Suppressor macrophage (primary cell): ENCODE data around the gene GPR3.

Experiments
- DNase-seq, 4 experiments: peaks; one replicate each; pipeline ENCODE4 v3.0.0-alpha.2; 2020 to 2022
- total RNA-seq, 17 experiments: gene quantifications; one replicate each; lab custom pipeline; 2026; ENCODE audit warnings: mixed read lengths in 6 of 17, inconsistent platforms in 3 of 17; lab: John Stamatoyannopoulos, UW

Gene GPR3, protein sequence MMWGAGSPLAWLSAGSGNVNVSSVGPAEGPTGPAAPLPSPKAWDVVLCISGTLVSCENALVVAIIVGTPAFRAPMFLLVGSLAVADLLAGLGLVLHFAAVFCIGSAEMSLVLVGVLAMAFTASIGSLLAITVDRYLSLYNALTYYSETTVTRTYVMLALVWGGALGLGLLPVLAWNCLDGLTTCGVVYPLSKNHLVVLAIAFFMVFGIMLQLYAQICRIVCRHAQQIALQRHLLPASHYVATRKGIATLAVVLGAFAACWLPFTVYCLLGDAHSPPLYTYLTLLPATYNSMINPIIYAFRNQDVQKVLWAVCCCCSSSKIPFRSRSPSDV
- 0 to 1.3 (median 0.25) reads per million in 17 experiments for total RNA-seq

DNA sequence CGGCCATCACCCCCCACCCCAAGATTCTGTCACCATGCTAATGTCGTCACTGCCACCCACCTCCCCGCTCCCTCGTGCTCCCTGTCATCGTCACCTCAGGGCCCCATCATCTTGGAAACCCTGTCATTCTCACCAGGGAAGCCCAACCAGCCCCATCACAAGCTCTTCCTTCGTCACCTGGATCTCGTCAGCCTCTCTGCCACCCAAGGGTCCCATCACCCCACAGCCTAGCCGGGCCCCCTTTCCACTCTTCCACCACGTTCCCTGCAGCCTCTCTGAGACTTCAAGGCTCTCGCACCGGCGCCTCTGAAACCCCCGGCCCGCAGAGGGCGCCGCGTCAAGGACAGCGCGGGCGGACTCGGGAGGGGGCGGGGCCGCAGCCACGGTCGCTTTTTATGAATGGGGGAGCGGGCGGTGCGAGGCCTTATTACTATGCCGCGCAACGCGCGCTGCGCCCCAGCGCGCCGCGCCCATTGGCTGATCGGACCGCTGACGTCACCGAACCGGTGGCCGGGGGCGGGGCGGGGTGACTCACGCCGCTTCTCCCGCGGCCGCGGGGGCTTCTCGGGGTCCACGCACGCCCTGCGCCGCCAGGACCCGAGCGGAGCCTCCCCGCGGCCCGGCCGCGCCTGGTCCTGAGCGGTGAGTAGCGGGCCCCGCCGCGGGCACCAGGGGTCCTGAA, at the start of gene GPR3:
Gene GPR3 (plus strand): TSS at position 527 of the 682 bp plus-strand sequence. CDS start 1,177 bp downstream, outside the sequence.
- peak; percentile 92 to 96 (median 92) for DNase-seq

DNA sequence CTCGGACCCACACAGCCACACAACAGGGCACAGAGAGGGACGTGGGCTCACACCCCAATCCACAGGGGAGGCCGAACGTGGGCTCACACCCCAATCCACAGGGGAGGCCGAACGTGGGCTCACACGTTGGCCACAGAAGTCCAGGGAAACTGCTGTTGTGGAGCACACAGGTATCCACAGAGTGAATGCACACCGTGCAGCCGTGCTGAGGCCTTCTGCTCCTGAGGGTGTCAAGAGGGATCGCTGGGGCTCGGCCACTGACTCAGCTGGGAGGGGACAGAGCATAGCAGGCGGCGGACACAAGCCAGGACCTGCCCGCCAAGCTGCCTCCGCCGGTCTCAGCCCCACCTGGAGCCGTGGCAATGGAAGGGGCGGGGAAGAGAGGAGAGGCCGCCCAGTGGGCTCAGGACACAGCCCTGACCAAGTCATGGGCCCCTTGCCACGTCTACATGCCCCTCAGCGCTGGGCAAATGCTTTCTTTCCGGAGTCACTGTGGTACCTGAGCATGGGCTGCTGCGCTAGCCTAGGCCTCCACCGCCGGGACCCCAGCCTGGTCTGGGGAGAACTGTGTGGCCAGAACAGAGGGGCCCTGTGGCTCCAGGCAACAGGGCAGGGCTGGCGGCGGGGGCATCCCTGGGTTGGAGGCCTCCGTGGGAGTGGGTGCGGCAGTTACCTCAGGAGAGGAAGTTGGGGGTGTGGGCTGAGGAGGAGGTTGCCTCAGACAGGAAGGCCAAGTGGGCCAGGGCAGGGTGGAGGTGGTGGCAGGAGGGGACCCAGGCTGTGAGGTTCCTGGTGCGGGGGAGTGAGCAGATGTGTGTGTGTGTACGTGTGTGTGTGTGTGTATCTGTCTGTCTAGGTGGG, 49.4 kb upstream of the GPR3 start:
- DNase-seq: peak; percentile 36 to 77 (median 66)

DNA sequence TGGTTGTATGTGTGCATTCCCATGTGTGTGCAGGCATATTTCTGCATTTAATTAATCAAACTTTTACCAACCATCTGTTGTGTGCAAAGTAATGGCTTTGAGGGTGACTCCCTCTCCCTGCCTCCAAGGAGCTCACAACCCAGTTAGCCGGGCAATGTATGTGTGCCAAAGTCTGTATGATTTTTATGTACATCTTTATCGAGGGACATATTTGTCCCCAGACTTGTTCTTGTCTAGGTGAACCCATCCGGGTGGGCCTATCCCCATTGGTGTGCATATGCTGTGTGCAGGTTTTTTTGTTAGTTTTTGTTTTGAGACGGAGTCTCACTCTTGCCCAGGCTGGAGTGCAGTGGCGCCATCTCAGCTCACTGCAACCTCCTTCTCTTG, 48.8 kb upstream of the GPR3 start:
- no peak for DNase-seq

DNA sequence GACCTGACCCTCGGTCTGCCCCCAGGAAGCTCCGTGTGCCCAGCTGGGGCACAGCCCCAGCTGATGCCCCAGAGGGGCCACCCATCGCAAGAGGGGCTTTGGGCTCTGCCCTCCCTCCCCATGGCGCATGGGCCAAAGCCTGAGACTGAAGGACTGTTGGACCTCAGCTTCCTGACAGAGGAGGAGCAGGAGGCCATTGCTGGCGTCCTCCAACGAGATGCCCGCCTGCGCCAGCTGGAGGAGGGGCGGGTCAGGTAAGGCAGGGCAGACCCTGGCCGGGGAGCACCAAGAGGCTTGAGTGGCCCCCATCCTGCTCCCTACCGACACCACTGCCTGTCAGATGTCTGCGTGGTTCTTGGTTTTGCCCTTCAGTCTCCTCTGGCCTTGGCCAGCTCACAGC, 47.1 kb upstream of the GPR3 start:
- no peak for DNase-seq

DNA sequence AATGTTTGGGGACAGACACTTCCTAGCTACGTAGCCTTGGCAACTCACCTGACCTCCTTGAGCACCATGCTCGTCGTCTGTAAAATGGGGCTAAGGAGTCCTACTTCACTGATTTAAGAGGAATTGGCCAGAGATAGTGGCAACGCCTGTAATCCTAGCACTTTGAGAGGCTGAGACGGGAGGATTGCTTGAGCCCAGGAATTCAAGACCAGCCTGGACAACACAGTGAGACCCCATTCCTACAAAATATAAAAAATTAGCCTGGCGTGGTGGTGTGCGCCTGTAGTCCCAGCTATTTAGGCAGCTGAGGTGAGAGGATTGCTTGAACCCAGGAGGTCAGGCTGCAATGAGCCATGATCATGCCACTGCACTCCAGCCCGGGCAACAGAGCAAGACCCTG, 46.1 kb upstream of the GPR3 start:
- DNase-seq: no peak

DNA sequence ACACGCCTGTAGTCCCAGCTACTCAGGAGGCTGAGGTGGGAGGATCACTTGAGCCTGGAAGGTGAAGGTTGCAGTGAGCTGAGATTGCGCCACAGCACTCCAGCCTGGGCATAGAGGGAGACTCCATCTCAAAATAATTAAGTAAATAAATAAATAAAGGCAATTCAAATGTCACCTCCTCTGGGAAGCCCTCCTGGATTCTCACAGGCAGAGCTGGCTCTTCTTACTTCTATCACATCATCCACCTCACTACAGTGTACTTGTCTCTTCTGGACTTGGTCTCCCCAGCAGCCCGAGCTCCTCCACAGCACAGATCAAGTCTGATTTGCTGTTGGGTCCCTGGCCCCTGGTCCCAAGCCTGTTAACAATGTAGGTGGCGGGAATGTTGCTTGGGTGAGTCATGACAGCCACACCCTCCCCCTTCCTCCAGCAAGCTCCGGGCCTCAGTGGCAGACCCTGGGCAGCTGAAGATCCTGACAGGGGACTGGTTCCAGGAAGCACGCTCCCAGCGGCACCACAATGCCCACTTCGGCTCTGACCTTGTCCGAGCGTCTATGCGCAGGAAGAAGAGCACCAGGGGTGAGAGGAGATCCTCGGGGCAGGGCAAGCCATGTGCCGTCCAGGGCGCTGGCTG, 45.3 kb upstream of the GPR3 start:
- DNase-seq: no peak

DNA sequence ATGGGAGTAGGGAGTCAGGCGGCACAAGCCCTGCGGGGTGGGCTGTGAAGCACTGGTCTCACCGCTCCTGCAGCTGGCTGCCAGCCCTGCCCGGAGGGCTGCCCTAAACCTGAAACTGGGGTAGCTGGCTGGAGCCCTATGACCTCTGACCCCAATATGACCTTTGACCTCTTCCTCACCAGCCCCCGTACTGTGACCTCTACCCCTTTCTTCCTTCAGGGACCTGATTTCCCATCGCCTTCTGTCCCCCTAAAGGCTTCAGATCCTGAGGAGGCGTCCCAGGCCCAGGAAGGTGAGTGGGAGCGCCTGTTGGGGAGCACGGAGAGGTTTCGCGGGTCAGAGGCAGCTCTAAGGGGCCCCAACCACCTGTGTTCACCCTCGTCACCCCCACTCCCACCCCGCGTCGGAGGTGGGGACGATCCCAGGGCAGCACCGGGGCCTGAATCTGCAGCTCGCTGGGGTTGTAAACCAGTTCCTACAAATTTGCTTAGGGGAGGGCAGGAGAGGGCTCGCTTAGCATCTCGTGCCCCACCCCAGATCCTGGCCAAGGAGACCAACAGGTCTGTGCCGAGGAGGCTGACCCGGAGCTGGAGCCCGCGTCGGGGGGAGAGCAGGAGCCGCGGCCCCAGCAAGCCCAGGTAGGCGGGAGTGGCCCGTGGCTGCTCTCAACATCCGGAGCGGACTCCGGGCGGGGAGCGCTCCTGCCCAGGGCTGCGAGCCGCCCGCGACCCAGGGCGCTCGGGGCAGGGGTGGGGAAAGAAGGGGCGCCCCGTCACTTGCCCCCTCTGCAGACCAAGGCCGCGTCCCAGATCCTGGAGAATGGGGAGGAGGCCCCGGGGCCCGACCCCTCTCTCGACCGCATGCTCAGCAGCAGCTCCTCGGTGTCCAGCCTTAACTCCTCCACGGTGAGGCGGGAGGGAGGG, 43.3 kb upstream of the GPR3 start:
- DNase-seq: peak in 1 of 4 experiments; percentile 45

DNA sequence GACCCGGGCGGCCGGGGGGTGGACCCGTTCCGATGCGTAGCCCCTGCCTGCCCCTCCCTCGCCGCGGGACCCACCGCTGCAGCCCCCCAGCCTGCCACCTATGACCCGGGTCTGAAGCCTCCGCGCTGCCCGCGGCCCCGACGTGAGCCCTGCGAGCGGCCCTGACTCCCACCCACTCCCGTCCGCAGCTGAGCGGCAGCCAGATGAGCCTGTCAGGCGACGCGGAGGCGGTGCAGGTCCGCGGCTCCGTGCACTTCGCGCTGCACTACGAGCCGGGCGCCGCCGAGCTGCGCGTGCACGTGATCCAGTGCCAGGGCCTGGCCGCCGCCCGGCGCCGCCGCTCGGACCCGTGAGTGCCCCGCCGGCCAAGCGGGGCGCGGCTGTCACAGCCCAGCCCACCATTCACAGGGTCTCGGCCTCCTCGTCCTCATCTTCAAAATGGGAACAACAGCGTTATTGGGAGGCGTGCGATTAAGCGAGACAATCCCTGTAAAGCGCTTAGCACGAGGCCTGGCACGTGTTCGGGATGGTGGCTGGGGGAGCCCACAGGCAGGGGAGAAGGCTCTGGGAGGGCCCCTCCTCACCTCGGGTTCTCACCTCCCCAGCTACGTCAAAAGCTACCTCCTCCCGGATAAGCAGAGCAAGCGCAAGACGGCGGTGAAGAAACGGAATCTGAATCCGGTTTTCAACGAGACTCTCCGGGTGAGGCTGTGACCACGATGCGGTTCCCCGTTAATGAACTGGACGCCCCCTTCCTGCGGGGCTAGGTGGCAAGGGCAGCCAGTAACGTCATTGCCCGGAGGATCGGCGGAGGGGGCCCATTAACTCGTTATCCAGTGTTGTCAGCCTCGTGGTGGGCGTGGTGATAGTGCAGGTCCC, 42.4 kb upstream of the GPR3 start:
- DNase-seq: peak; percentile 33 to 72 (median 51)

DNA sequence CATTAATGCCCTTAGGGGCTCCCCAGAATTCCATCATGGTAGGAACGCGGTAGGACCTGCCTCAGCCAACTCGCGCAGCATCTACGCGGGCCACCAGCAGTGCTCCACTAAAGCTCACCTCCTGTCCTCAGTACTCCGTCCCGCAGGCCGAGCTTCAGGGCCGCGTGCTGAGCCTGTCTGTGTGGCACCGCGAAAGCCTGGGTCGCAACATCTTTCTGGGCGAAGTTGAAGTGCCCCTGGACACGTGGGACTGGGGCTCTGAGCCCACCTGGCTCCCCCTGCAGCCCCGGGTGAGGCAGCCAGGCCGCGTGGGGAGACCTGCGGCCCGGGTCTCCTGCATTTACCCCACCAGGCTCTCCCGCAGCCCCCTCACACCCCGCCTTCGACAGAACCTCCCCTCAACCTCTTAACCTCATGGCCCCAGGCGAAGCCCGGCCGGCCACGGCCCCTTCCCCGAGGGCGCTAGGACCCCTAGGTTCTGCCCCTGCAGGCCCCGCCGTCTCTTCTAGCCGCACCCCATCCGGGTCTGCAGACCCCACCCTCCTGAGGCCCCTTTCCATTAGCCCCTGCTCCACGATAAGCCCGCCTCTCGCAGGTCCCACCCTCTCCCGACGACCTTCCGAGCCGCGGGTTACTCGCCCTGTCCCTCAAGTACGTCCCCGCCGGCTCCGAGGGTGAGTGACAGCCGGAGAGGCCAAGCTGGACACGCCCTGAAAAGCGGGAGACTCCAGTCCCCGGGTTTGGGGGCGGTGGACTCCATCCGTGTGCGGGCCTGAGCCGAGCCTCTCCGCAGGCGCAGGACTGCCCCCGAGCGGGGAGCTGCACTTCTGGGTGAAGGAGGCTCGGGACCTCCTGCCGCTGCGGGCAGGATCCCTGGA, 41.5 kb upstream of the GPR3 start:
- no peak for DNase-seq

DNA sequence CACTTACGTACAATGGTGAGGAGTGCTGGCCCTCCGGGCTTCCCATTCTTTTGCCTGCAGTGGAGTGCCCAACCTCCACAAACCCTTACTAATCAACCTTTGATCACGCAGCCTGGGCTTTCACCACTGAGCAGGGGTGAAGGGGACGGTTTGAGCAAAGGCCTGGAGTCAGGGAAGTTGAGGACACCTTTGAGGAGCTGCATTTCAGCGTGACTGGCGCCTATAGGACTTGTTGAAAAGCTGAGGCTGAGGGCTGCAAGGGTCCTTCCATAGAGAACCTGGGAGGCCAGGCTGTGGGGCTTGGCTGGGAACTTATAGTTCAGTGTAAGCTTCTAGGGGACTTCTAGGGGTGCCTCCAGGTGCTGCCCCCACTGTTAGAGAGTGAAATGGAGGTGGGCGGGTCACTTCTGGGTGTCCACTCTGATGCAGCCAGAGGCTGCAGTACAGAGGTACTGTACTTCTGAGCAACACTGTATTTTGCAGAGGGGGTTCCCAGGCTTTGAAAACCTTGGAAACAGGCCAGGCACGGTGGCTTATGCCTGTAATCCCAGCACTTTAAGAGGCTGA, 40.8 kb upstream of the GPR3 start:
- no peak for DNase-seq

DNA sequence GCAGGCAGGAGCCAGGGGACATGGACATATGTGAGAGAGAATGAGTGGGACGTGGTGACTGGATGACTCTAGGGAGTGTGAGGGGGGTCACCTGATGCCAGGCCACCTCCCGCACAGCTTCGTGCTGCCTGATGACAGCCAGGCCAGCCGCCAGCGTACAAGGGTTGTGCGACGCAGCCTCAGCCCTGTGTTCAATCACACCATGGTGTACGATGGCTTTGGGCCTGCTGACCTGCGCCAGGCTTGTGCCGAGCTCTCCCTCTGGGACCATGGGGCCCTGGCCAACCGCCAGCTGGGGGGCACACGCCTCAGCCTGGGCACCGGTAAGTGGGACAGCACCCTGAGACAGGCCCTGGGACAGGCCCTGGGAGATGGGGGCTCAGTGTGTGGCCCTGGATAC, 39.3 kb upstream of the GPR3 start:
- DNase-seq: no peak

DNA sequence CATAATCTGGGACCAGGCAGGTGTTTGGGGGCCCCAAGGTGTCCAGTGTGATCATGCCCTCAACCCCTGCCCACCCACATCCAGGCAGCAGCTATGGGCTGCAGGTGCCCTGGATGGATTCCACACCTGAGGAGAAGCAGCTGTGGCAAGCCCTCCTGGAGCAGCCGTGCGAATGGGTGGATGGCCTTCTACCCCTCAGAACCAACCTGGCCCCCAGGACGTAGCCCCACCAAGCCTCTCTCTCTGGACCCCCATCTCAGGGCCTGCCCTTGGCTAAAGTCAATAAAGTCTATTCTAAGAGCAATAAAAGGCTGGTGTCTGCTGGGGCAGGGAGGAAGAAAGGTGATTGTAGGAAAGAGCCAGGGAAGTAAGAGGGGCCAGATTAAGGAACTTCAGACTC, 38.8 kb upstream of the GPR3 start:
- no peak for DNase-seq

DNA sequence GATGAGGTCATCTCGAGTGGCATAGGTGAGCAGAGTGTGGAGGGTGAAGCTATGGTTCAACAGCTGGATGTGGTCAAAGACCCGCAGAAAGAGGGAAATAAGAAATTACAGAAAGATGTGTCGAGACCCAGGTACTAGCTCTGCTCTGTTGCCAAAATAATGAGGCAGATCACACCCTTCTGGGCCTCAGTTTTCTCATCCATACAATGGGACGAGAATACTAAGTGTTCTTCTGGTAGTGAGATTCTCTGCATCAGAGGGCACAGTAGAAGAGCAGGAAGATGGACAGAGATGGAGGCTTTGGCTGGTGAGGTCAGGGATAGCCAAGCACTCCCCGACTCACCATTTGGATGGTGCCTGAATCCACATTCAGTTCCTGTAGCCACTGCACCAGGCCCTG, 36.7 kb upstream of the GPR3 start:
- no peak for DNase-seq

DNA sequence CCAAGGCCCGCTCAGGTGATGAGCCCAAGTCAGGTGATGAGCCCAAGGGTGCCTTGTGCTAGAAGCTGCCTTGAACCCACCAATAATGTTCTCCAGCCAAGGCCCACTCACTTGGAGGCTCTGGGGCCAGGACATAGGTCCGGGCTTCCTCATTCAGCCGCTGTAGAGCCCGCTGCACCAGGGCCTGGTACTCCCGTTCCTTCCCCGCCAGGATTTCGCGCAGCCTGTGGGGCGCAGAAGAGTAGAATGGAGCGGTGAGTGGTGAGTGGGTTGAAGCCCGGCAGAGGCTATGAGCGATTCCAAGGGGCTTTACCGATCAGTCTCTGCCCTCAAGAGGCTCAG, 36.2 kb upstream of the GPR3 start:
- peak in 1 of 4 experiments; percentile 26 for DNase-seq

DNA sequence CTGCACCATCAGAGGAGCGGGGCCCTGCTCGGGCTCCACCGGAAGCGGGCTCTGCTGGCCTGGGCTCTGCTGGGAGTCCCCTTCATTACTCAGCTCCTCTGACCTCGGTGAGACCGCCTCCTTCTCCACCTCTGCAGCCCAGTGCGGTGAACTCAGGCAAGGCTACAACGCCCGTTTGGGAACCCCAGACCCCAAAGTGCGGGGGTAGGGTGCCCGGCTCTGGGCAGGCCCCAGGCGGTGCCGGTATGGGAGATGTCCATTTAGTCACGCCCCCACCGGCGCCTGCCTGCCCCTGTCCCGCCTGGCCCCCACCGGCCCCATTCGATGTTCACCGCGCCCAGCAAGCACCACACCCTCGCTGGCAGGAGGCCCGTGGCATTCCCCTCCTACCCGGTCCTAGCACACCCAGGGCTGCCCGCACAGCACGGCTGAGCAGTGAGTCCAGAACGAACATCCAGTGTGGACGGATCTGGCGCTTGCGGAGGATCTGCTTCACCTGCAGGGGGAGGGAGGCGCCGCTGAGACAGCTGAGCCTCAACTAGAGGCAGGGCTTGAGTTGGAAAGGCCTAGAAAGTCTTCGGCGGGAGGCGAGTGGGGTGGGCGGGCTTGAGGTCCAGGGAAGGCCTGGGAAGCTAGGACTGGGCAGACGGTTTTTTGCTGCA, 35.7 kb upstream of the GPR3 start:
- DNase-seq: no peak

DNA sequence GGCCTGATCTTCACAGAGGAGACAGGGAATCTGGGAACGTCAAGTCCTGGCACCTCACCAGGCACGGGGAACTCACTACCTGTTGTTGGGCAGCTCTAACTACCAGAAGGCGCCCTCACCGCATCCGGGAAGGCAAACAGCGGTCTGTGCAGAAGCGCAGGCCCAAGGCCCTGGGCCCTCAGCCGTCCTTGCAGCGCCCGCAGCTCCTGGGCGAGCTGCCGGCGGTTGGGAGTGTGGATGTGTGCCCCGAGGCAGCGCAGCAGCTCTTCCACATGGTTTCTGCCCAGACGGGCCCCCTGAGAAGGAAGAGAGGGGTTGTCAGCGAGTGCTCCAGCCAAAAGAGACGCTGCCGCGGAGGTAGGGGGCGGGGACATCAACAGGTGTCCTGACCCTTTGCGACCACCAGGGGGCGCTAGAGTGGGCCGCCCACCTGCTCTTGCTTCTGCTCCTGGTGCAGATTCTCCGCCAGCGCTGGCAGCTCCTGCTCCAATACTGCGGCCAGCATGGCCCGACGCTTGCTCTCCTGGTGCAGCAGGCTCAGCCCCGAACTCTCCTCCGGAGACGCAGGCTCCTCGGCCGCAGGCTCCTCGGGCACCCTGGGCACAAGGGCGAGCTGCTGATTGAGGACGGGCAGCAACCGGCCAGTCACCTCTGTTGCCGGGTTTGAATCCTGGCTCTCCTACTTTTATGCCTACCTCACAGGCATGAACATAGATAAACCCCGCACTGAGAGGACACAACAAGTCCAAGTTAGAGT, 35.0 kb upstream of the GPR3 start:
- DNase-seq: peak; percentile 75 to 84 (median 80)

DNA sequence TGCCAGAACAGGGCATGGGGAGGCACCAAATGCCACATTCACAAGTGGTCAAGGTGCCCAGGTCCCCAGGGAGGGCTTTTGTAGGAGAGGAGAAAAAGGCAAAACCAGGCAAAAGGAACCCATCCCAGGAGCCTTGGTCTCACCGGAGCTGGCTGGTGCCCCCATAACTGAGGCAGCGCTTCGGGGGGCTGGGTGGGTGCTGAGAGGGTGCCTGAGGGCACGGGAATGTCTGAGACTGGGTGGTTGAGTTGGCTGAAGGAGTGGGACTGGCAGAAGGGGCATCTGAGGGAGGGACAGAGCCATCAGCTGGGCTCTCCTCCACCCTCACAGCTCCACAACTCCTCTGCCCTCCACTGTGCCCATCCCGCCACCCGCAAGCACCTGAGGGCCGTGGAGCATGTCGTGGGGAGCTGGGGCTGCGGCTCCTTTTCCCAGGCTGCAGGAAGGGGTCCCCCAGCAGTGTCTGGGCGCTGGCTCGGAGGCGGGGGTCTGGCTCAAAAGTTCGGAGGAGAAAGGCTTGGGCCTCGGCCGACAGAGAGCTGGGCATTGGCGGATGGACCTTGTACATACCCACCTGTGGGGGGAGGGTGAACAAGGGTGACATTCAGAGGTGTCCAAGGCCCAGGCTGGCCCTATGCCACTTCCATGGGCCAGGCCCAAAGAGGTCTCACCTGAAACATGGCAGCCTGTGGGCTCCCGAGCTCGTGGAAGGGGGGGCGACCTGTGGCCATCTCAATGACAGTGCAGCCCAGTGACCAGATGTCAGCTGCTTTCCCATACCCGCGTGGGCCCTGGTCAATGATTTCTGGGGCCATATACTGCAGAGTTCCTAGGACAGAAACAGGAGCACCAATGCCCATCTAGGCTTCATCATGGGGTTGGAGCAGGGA, 34.1 kb upstream of the GPR3 start:
- no peak for DNase-seq
